ENCODE data around the gene TMPRSS9. TPM values are rescaled to one million over a fixed set of nuclear protein-coding genes. Genes with fewer than 3 reads are reported as not detected.

The TMPRSS9 gene
- total and polyA plus RNA-seq, 2 of the 13 experiments (the other 11 are each of a cell fraction or from before 2014, with no cell fraction given), result 2.5 to 5.2 TPM

DNA sequence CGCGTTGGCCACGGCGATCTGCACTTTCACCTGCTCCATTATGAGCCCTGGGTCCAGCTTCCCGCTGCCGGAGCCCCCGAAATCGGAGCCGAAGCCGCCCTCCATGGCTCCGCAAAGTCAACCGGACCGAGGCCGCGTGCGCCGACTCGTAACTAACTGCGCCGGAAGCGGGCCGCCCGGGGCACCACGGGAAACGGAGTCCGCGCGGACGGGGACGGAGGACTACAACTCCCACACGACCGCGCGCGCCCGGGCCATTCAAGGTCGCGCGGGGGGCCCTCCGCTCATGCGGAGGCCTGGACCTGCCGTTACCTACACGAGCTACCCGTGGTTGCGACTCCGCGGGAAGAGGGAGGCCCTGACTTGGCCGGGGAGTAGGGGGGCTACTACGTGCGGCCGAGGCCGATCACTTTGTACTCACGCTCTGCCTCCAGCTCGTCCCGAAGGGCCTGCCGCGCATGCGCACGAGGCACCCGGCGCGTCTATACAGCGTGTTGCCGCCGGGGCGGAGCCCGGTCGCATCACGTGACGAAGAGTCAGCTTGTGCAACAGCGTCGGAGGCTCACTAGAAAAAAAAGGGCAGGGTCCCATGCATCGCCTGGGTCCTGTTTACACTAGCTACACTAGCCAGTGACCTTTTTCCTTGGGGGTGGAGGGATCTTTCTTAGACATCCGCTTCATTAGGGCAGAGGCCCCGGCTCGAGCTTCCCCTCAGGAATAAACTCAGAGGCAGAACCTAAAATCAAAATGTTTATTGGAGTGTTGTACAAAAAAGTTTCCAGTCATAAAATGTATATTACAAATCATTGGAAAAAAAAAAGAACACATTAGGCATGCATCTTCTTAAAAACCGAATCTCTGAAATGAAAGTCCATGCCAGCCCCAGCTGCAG is 67.6 kb downstream of the TMPRSS9 start, which contains the start of gene TIMM13 (continued):
- no peak; the same call in 1 of the 2 replicates for TF ChIP-seq ZNF552 (CRISPR knock-in tag; IDR thresholded peaks at IDR 0.05; ENCODE audit: borderline replicate concordance)
- no peak for TF ChIP-seq FOXP1 (IDR thresholded peaks at IDR 0.05)
- TF ChIP-seq FOXP1 (CRISPR knock-in tag; IDR thresholded peaks at IDR 0.05), result peak; percentile 71
- peak; percentile 19; the same call in 1 of the 2 replicates for TF ChIP-seq SALL2 (CRISPR knock-in tag; IDR thresholded peaks at IDR 0.05)
- no peak for TF ChIP-seq KLF13 (CRISPR knock-in tag; IDR thresholded peaks at IDR 0.05)
- TF ChIP-seq GATAD2A (CRISPR knock-in tag; IDR thresholded peaks at IDR 0.05), result peak; percentile 77
- TF ChIP-seq ZNF383 (CRISPR knock-in tag; IDR thresholded peaks at IDR 0.05; ENCODE audit: borderline replicate concordance), result no peak
- no peak; the same call in 1 of the 2 replicates for TF ChIP-seq NCOA5 (CRISPR knock-in tag; IDR thresholded peaks at IDR 0.05)
- no peak for TF ChIP-seq SNRNP70 (IDR thresholded peaks at IDR 0.05; ENCODE audit: low read depth, low read length)
- no peak for TF ChIP-seq PCBP2 (optimal IDR thresholded peaks at IDR 0.05; ENCODE audit: low read depth, low read length, poor library complexity, severe bottlenecking)
- TF ChIP-seq ZNF501 (CRISPR knock-in tag; IDR thresholded peaks at IDR 0.05), result peak; percentile 95
- peak; percentile 92; the same call in 1 of the 2 replicates for TF ChIP-seq ZNF235 (CRISPR knock-in tag; IDR thresholded peaks at IDR 0.05; ENCODE audit: borderline replicate concordance)
- TF ChIP-seq ZNF782 (CRISPR knock-in tag; IDR thresholded peaks at IDR 0.05; ENCODE audit: borderline replicate concordance), result no peak
- TF ChIP-seq ZNF101 (CRISPR knock-in tag; IDR thresholded peaks at IDR 0.05; ENCODE audit: borderline replicate concordance, low read depth), result no peak
- TF ChIP-seq KDM3A (CRISPR knock-in tag; IDR thresholded peaks at IDR 0.05; ENCODE audit: low read depth), result no peak
- TF ChIP-seq, protein P1, sequence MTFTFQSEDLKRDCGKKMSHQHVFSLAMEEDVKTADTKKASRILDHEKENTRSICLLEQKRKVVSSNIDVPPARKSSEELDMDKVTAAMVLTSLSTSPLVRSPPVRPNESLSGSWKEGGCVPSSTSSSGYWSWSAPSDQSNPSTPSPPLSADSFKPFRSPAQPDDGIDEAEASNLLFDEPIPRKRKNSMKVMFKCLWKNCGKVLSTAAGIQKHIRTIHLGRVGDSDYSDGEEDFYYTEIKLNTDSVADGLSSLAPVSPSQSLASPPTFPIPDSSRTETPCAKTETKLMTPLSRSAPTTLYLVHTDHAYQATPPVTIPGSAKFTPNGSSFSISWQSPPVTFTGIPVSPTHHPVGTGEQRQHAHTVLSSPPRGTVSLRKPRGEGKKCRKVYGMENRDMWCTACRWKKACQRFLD (CRISPR knock-in tag; IDR thresholded peaks at IDR 0.05; ENCODE audit: borderline replicate concordance), result 0 out of 2 replicates have a peak, but pooled peaks have one; percentile 30
- TF ChIP-seq, protein P2, sequence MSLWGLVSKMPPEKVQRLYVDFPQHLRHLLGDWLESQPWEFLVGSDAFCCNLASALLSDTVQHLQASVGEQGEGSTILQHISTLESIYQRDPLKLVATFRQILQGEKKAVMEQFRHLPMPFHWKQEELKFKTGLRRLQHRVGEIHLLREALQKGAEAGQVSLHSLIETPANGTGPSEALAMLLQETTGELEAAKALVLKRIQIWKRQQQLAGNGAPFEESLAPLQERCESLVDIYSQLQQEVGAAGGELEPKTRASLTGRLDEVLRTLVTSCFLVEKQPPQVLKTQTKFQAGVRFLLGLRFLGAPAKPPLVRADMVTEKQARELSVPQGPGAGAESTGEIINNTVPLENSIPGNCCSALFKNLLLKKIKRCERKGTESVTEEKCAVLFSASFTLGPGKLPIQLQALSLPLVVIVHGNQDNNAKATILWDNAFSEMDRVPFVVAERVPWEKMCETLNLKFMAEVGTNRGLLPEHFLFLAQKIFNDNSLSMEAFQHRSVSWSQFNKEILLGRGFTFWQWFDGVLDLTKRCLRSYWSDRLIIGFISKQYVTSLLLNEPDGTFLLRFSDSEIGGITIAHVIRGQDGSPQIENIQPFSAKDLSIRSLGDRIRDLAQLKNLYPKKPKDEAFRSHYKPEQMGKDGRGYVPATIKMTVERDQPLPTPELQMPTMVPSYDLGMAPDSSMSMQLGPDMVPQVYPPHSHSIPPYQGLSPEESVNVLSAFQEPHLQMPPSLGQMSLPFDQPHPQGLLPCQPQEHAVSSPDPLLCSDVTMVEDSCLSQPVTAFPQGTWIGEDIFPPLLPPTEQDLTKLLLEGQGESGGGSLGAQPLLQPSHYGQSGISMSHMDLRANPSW (CRISPR knock-in tag; IDR thresholded peaks at IDR 0.05; ENCODE audit: borderline replicate concordance), result peak; percentile 95; the same call in 1 of the 2 replicates
- peak; percentile 99 for TF ChIP-seq THAP11 (CRISPR knock-in tag; IDR thresholded peaks at IDR 0.05)
- TF ChIP-seq, protein P3, sequence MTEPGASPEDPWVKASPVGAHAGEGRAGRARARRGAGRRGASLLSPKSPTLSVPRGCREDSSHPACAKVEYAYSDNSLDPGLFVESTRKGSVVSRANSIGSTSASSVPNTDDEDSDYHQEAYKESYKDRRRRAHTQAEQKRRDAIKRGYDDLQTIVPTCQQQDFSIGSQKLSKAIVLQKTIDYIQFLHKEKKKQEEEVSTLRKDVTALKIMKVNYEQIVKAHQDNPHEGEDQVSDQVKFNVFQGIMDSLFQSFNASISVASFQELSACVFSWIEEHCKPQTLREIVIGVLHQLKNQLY (CRISPR knock-in tag; IDR thresholded peaks at IDR 0.05), result no peak
- no peak for TF ChIP-seq U2AF2 (IDR thresholded peaks at IDR 0.05; ENCODE audit: low read depth, low read length)
- TF ChIP-seq, protein P4, sequence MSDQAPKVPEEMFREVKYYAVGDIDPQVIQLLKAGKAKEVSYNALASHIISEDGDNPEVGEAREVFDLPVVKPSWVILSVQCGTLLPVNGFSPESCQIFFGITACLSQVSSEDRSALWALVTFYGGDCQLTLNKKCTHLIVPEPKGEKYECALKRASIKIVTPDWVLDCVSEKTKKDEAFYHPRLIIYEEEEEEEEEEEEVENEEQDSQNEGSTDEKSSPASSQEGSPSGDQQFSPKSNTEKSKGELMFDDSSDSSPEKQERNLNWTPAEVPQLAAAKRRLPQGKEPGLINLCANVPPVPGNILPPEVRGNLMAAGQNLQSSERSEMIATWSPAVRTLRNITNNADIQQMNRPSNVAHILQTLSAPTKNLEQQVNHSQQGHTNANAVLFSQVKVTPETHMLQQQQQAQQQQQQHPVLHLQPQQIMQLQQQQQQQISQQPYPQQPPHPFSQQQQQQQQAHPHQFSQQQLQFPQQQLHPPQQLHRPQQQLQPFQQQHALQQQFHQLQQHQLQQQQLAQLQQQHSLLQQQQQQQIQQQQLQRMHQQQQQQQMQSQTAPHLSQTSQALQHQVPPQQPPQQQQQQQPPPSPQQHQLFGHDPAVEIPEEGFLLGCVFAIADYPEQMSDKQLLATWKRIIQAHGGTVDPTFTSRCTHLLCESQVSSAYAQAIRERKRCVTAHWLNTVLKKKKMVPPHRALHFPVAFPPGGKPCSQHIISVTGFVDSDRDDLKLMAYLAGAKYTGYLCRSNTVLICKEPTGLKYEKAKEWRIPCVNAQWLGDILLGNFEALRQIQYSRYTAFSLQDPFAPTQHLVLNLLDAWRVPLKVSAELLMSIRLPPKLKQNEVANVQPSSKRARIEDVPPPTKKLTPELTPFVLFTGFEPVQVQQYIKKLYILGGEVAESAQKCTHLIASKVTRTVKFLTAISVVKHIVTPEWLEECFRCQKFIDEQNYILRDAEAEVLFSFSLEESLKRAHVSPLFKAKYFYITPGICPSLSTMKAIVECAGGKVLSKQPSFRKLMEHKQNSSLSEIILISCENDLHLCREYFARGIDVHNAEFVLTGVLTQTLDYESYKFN (CRISPR knock-in tag; conservative IDR thresholded peaks at IDR 0.05), result peak; percentile 85
